ENCODE data around the gene ACYP1.

DNA sequence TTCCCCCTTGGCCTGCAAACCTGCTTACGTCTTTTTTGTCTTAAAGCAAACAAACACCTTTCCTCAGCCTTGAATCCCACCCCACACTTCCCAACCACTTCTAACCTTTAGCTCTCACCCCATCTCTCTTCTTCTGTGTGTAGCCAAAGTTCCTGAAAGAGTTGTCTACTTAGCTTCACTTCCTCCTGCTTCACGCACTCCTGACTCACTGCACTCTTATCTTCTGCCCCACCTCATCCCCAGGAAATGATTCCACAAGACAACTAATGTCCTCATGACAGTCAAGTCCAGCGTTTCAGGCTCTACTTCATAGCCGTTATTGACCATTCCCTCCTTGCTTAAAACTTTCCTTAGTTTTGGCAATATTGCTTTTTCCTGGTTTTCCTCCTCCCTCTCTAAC lies 38.7 kb downstream of the ACYP1 start:
- TF ChIP-seq, protein P1, sequence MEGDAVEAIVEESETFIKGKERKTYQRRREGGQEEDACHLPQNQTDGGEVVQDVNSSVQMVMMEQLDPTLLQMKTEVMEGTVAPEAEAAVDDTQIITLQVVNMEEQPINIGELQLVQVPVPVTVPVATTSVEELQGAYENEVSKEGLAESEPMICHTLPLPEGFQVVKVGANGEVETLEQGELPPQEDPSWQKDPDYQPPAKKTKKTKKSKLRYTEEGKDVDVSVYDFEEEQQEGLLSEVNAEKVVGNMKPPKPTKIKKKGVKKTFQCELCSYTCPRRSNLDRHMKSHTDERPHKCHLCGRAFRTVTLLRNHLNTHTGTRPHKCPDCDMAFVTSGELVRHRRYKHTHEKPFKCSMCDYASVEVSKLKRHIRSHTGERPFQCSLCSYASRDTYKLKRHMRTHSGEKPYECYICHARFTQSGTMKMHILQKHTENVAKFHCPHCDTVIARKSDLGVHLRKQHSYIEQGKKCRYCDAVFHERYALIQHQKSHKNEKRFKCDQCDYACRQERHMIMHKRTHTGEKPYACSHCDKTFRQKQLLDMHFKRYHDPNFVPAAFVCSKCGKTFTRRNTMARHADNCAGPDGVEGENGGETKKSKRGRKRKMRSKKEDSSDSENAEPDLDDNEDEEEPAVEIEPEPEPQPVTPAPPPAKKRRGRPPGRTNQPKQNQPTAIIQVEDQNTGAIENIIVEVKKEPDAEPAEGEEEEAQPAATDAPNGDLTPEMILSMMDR (IDR thresholded peaks at IDR 0.05; ENCODE audit: insufficient read depth, low read length): no peak
- no peak for TF ChIP-seq GABPA (IDR thresholded peaks at IDR 0.05; ENCODE audit: low read depth)
- TF ChIP-seq, protein P2, sequence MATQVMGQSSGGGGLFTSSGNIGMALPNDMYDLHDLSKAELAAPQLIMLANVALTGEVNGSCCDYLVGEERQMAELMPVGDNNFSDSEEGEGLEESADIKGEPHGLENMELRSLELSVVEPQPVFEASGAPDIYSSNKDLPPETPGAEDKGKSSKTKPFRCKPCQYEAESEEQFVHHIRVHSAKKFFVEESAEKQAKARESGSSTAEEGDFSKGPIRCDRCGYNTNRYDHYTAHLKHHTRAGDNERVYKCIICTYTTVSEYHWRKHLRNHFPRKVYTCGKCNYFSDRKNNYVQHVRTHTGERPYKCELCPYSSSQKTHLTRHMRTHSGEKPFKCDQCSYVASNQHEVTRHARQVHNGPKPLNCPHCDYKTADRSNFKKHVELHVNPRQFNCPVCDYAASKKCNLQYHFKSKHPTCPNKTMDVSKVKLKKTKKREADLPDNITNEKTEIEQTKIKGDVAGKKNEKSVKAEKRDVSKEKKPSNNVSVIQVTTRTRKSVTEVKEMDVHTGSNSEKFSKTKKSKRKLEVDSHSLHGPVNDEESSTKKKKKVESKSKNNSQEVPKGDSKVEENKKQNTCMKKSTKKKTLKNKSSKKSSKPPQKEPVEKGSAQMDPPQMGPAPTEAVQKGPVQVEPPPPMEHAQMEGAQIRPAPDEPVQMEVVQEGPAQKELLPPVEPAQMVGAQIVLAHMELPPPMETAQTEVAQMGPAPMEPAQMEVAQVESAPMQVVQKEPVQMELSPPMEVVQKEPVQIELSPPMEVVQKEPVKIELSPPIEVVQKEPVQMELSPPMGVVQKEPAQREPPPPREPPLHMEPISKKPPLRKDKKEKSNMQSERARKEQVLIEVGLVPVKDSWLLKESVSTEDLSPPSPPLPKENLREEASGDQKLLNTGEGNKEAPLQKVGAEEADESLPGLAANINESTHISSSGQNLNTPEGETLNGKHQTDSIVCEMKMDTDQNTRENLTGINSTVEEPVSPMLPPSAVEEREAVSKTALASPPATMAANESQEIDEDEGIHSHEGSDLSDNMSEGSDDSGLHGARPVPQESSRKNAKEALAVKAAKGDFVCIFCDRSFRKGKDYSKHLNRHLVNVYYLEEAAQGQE (IDR thresholded peaks at IDR 0.05; ENCODE audit: insufficient replicate concordance, low read depth): no peak
- no peak for TF ChIP-seq POLR2AphosphoS5 (IDR thresholded peaks at IDR 0.05; ENCODE audit: low read depth)
- no peak for TF ChIP-seq SPI1 (IDR thresholded peaks at IDR 0.05; ENCODE audit: borderline replicate concordance, low read depth)
